ENCODE results near the gene PGAM2.
"Not testable (repeated sequence)": the region's sequence is repeated elsewhere in the genome, so short reads cannot be mapped to it uniquely, and the experiment has no call there.

Gene PGAM2

GRCh38 chr7:44018857-44019807 lies 46.2 kb downstream of the PGAM2 start:
- DNase-seq (ENCODE audit: low read depth, low spot score): peak; percentile 98
- in situ Hi-C loops (cut with HindIII; ENCODE audit: low sequenced_read_pairs): not testable (repeated sequence)
- H3K4me3 ChIP-seq (ENCODE audit: low read depth, low read length): peak overlapping the region; percentile 73
- TF ChIP-seq CTCF (IDR thresholded peaks at IDR 0.05; ENCODE audit: low read depth, low read length): peak; percentile 72

GRCh38 chr7:44015090-44015489 lies 50.3 kb downstream of the PGAM2 start:
- in situ Hi-C loops (cut with HindIII; ENCODE audit: low sequenced_read_pairs); H3K4me3 ChIP-seq (ENCODE audit: low read depth, low read length); DNase-seq (ENCODE audit: low read depth, low spot score): not testable (repeated sequence)
